Tibial artery (tissue), 4 donors: Measurements from ENCODE around the gene DISP3.

ENCODE experiments used
- DNase-seq, 2 donors: peaks; one replicate each; pipeline ENCODE4 v3.0.0-alpha.2; 2019
- H3K27ac ChIP-seq, 2 donors: fragments of 200-600 bp; sonication (generic) in 1 of 2; 1 replicate in 1 of 2; 2 replicates in 1 of 2; pipeline ENCODE4 v1.5.1; 2018 to 2019; ENCODE audit warnings: mild to moderate bottlenecking in 1 of 2
- H3K27me3 ChIP-seq, 2 donors: fragments of 200-600 bp; sonication (generic) in 1 of 2; one replicate each; pipeline versions ENCODE4 v1.5.1 to v1.6.0; 2016 to 2019
- H3K36me3 ChIP-seq, 3 donors: fragments of 200-600 bp; sonication (generic) in 2 of 3; one replicate each; pipeline ENCODE4 v1.5.1; 2016 to 2019; ENCODE audit warnings: mild to moderate bottlenecking in 2 of 3
- H3K4me1 ChIP-seq, 4 donors: fragments of 200-600 bp; sonication (generic) in 2 of 4; 1 replicate in 3 of 4; 2 replicates in 1 of 4; pipeline ENCODE4 v1.5.1; 2016 to 2019
- H3K4me3 ChIP-seq, 2 donors: fragments of 200-600 bp; sonication (generic) in 1 of 2; 1 replicate in 1 of 2; 2 replicates in 1 of 2; pipeline ENCODE4 v1.5.1; 2018 to 2019; ENCODE audit warnings: mild to moderate bottlenecking in 2 of 2
- H3K9me3 ChIP-seq, 3 donors: fragments of 200-600 bp; sonication (generic) in 1 of 3; one replicate each; pipeline ENCODE4 v1.5.1; 2016 to 2019
- intact Hi-C: fragments of 100-400 bp; cut with DNase I; formaldehyde crosslinking; loops from one replicate; pipeline ENCODE4 v1.15.0; 2023; ENCODE audit warnings: low total_unique reads
- TF ChIP-seq, protein P1 (sequence below), 2 experiments: fragments of 200-600 bp in 1 of 2; fragments of 450-650 bp in 1 of 2; IDR thresholded peaks; one replicate each; pipeline ENCODE4 v1.5.1; 2017 to 2019; ENCODE audit warnings: antibody characterized with exemption in 2 of 2, mild to moderate bottlenecking in 1 of 2, moderate library complexity in 1 of 2

The DISP3 gene

DNA sequence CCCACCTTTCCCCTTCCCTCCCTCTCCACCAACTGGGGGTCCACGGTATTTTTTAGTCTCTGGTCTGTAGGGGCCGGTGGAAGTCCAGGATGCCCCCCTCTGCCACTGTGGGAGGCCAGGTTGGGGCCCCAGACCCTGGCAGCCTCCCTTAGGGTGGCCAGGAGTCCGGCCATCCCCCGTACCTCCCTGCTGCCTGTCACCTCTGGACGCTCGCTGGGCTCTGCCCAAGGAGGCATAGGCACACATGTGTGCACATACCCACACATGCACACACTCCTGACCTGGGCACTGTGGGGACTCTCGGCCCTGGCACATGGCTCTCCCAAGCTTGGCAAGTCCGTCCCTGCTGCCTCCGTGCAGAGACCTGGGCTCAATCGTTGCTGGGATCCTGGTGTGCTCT, 53.0 kb downstream of the DISP3 start:
- DNase-seq: no peak
- Histone ChIP-seq H3K4me1 (no peaks in the 10 kb centered on the region), H3K9me3 (no peaks in the 10 kb centered on the region), H3K36me3 (no peaks in the 10 kb centered on the region), H3K4me3 (no peak overlapping the region), H3K27me3 (peaks cover 0 to 58% of the 10 kb centered on the region in 2 donors), H3K27ac (no peak overlapping the region)
- TF ChIP-seq, protein P1, sequence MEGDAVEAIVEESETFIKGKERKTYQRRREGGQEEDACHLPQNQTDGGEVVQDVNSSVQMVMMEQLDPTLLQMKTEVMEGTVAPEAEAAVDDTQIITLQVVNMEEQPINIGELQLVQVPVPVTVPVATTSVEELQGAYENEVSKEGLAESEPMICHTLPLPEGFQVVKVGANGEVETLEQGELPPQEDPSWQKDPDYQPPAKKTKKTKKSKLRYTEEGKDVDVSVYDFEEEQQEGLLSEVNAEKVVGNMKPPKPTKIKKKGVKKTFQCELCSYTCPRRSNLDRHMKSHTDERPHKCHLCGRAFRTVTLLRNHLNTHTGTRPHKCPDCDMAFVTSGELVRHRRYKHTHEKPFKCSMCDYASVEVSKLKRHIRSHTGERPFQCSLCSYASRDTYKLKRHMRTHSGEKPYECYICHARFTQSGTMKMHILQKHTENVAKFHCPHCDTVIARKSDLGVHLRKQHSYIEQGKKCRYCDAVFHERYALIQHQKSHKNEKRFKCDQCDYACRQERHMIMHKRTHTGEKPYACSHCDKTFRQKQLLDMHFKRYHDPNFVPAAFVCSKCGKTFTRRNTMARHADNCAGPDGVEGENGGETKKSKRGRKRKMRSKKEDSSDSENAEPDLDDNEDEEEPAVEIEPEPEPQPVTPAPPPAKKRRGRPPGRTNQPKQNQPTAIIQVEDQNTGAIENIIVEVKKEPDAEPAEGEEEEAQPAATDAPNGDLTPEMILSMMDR (IDR thresholded peaks at IDR 0.05): no peak
- intact Hi-C loops: no loop called here

DNA sequence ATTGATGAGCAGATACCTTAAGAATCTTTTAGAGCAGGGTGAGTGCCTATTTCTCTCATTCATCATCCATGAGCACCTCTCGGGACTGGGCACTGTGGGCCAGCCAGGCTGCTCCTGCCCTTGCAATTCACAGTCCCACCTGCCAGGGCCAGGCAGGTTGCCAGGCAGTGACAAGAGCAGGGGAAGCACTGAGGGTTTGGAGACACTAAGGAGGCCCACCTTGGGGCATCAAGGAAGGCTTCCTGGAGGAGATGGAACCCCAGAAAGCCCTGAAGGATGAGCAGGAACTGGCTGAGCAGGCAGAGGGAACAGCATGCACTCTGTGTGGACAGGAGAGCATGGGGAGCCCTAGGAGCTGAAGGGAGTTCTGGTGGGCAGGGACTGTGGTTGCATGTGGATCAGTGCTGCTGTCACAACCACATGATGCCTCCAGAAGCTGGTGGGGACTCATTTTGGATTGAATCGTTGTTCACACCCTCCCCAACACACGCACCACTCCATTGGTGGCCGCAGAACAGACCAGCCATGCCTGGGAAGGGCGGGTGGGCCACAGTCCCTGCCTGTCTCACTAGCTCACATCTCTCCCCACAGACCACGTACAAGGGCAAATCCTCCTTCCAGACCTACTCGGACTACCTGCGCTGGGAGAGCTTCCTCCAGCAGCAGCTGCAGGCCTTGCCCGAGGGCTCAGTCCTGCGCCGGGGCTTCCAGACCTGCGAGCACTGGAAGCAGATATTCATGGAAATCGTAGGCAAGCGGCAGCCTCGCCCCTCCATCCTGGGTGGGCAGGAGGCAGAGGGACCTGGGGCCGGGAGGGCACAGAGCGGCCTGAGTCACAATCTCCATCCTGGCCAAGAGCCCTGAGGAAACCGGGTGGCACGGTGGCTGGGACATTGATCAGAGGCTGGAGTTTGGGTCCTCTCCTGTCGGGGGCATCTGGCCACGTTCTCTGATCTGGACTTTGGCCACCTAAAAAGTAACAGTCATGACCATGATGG, 55.1 kb downstream of the DISP3 start:
- H3K4me3 ChIP-seq: no peak overlapping the region
- no peak overlapping the region for H3K27ac ChIP-seq
- peaks cover 0 to 75% of the 10 kb centered on the region in 2 donors for H3K27me3 ChIP-seq
- no peaks in the 10 kb centered on the region for H3K9me3 ChIP-seq
- no peaks in the 10 kb centered on the region for H3K4me1 ChIP-seq
- TF ChIP-seq, protein P1 (IDR thresholded peaks at IDR 0.05): no peak
- intact Hi-C loops: no loop called here
- H3K36me3 ChIP-seq: no peaks in the 10 kb centered on the region
- DNase-seq: no peak

DNA sequence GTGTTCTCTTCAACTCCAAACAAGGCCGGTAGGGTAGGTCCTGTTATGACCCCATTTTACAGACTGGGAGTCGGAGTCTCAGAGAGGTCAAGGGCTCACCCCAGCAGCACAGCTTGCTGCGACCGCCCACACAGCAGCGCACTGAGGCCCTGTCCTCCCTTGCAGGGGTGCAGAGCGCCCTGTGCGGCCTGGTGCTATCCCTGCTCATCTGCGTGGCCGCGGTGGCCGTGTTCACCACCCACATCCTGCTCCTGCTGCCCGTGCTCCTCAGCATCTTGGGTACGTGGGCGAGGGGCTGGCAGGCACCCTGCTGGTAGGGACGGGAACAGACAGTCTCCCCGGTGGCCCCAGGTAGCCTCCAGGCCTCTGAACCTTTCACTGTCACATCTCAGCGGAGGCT, 55.9 kb downstream of the DISP3 start:
- Histone ChIP-seq H3K27me3 (peaks cover 0 to 75% of the 10 kb centered on the region in 2 donors), H3K36me3 (no peaks in the 10 kb centered on the region), H3K27ac (no peak overlapping the region), H3K4me3 (no peak overlapping the region), H3K4me1 (no peaks in the 10 kb centered on the region), H3K9me3 (no peaks in the 10 kb centered on the region)
- no peak for DNase-seq
- intact Hi-C loops: no loop called here
- TF ChIP-seq, protein P1 (IDR thresholded peaks at IDR 0.05): no peak

DNA sequence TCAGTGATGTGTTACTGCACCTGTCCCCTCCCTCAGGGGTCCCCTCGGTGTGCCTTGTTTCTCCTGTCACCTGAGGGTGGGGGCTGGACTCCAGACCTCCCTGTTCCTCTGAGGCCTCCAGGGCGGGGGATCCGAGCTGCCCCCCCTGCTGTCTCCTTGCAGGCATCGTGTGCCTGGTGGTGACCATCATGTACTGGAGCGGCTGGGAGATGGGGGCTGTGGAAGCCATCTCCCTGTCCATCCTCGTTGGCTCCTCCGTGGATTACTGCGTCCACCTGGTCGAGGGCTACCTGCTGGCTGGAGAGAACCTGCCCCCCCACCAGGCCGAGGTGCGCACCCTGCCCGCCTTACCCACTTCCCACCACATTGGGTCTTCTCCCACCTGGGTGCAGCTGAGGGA, 56.4 kb downstream of the DISP3 start:
- intact Hi-C loops: no loop called here

DNA sequence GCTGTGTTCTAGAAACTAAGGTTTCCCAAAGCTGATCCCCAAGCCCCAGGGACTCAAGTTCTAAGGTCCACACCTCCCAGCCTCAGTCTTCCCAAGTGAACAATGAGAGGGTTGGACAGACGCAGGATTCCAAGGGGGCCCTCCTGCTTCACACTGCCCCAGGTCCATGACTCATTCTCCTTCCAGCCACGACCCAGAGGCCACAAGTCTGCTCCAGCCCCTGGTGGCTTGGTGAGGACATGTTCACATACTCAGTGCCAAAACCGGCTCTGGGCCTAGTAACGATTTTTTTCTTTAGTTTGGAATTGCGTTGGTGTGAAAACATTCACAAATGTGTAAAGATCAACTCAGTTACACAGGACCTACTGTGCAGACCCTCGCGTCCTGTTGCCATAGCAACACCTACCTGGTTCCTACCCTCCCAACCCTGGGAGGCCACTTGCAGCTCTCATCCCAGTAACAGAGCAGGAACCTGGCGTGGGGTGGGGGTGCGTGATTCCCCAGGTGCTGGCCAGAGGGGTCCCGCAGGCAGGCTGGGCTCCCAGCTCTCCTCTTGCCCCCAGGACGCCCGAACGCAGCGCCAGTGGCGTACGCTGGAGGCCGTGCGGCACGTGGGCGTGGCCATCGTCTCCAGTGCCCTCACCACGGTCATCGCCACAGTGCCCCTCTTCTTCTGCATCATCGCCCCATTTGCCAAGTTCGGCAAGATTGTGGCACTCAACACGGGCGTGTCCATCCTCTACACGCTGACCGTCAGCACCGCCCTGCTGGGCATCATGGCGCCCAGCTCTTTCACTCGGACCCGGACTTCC, 57.0 kb downstream of the DISP3 start:
- intact Hi-C loops: no loop called here
- Histone ChIP-seq H3K4me1 (no peaks in the 10 kb centered on the region), H3K36me3 (no peaks in the 10 kb centered on the region), H3K9me3 (no peaks in the 10 kb centered on the region), H3K27ac (no peak overlapping the region), H3K4me3 (no peak overlapping the region), H3K27me3 (peaks cover 0 to 77% of the 10 kb centered on the region in 2 donors)
- TF ChIP-seq, protein P1 (IDR thresholded peaks at IDR 0.05): no peak
- no peak for DNase-seq

More for the DNA sequence above, 56.4 kb downstream of the DISP3 start:
- no peaks in the 10 kb centered on the region for H3K36me3 ChIP-seq
- no peak overlapping the region for H3K27ac ChIP-seq
- H3K4me1 ChIP-seq: no peaks in the 10 kb centered on the region
- no peak for DNase-seq
- no peaks in the 10 kb centered on the region for H3K9me3 ChIP-seq
- TF ChIP-seq, protein P1 (IDR thresholded peaks at IDR 0.05): no peak
- H3K4me3 ChIP-seq: no peak overlapping the region
- peaks cover 0 to 75% of the 10 kb centered on the region in 2 donors for H3K27me3 ChIP-seq
